HFFc6 (cell line): ENCODE results near the gene MAN1C1. TPM values are rescaled to one million over a fixed set of nuclear protein-coding genes. Genes with fewer than 3 reads are reported as not detected.

Source experiments
- DNase-seq: peaks from one replicate; pipeline ENCODE4 v3.0.0-alpha.2; 2018
- H3K27ac Mint-ChIP-seq: 2 replicates; pipeline ENCODE4 v1.8.0; 2020; ENCODE audit warnings: mild to moderate bottlenecking, mixed read lengths
- H3K27me3 Mint-ChIP-seq: 2 replicates; pipeline ENCODE4 v1.8.0; 2021; ENCODE audit warnings: mild to moderate bottlenecking, moderate library complexity, mixed read lengths; ENCODE audit not compliant: insufficient read depth
- H3K36me3 Mint-ChIP-seq: 2 replicates; pipeline ENCODE4 v1.8.0; 2021; ENCODE audit warnings: low read depth, mixed read lengths
- H3K4me1 Mint-ChIP-seq: 2 replicates; pipeline ENCODE4 v1.8.0; 2020; ENCODE audit warnings: low read depth, mixed read lengths
- H3K4me3 Mint-ChIP-seq: 2 replicates; pipeline ENCODE4 v1.8.0; 2020; ENCODE audit warnings: mild to moderate bottlenecking, moderate library complexity, mixed read lengths
- H3K9me3 Mint-ChIP-seq: 2 replicates; pipeline ENCODE4 v1.8.0; 2020; ENCODE audit warnings: mild to moderate bottlenecking, mixed read lengths
- CTCF ChIP-seq: fragments of 200-600 bp; sonication (generic); IDR thresholded peaks from 2 replicates; pipeline ENCODE4 v1.5.0; 2021; ENCODE audit warnings: antibody characterized with exemption, mild to moderate bottlenecking
- total RNA-seq, 6 experiments: library from RNA; stranded (reverse); fragmentation: NEBNext Ultra II Directional; extraction: Animal tissue kit (Norgen Biotek cat#: 25700); gene quantifications; 2 replicates in 1 of 6; 3 replicates in 5 of 6; pipeline ENCODE4 v1.2.3, GENCODE V29; 2021

MAN1C1 gene
- total RNA-seq, 6 experiments from 2014 or later: 0.07 to 0.14 (median 0.08) TPM; not detected in 3

GRCh38 chr1:25782608-25783201 lies 166.1 kb downstream of the MAN1C1 start:
- Mint-ChIP-seq H3K4me3 (no peak overlapping the region), H3K36me3 (no peaks in the 10 kb centered on the region), H3K27me3 (peaks cover 37% of the 10 kb centered on the region), H3K9me3 (no peaks in the 10 kb centered on the region), H3K27ac (no peak overlapping the region), H3K4me1 (peaks cover 23% of the 10 kb centered on the region)
- DNase-seq: no peak
- no peak for TF ChIP-seq CTCF

- Mint-ChIP-seq H3K27me3 (peaks cover 23% of the 10 kb centered on the region), H3K4me1 (peaks cover 28% of the 10 kb centered on the region), H3K27ac (no peak overlapping the region), H3K9me3 (no peaks in the 10 kb centered on the region), H3K36me3 (no peaks in the 10 kb centered on the region), H3K4me3 (no peak overlapping the region)
- no peak for TF ChIP-seq CTCF
- peak; percentile 23 for DNase-seq
Measured at GRCh38 chr1:25784575-25785051, 168.0 kb downstream of the MAN1C1 start.

- Mint-ChIP-seq H3K4me1 (peaks cover 28% of the 10 kb centered on the region), H3K36me3 (peaks cover 6% of the 10 kb centered on the region; the same call in 1 of the 2 replicates), H3K4me3 (no peak overlapping the region), H3K27ac (no peak overlapping the region), H3K9me3 (no peaks in the 10 kb centered on the region), H3K27me3 (peaks cover 26% of the 10 kb centered on the region)
- TF ChIP-seq CTCF: no peak
- no peak for DNase-seq
Measured at GRCh38 chr1:25785333-25786067, 168.9 kb downstream of the MAN1C1 start.

- Mint-ChIP-seq H3K4me1 (peaks cover 28% of the 10 kb centered on the region), H3K27me3 (peaks cover 38% of the 10 kb centered on the region), H3K9me3 (no peaks in the 10 kb centered on the region), H3K36me3 (peaks cover 6% of the 10 kb centered on the region; the same call in 1 of the 2 replicates), H3K27ac (no peak overlapping the region), H3K4me3 (no peak overlapping the region)
- TF ChIP-seq CTCF: no peak
- DNase-seq: peak; percentile 48
Measured at GRCh38 chr1:25786887-25787759, 170.5 kb downstream of the MAN1C1 start.

- no peaks in the 10 kb centered on the region for H3K9me3 Mint-ChIP-seq
- DNase-seq: no peak
- H3K36me3 Mint-ChIP-seq: peaks cover 6% of the 10 kb centered on the region; the same call in 1 of the 2 replicates
- H3K27me3 Mint-ChIP-seq: peaks cover 39% of the 10 kb centered on the region
- no peak for TF ChIP-seq CTCF
- no peak overlapping the region for H3K4me3 Mint-ChIP-seq
- H3K27ac Mint-ChIP-seq: no peak overlapping the region
- H3K4me1 Mint-ChIP-seq: peaks cover 28% of the 10 kb centered on the region
Measured at GRCh38 chr1:25787760-25788166, 171.2 kb downstream of the MAN1C1 start.
